IMR-90 (cell line): Measurements from ENCODE around the gene SLF2.

Experiments
- CEBPB ChIP-seq: IDR thresholded peaks from 2 replicates; pipeline ENCODE4 v1.6.1; 2012; ENCODE audit warnings: low read depth, low read length, improper control_type of control experiment
- MAFK ChIP-seq: IDR thresholded peaks from 2 replicates; pipeline ENCODE4 v1.6.1; 2012; ENCODE audit warnings: low read depth, low read length, improper control_type of control experiment
- MAZ ChIP-seq: IDR thresholded peaks from 2 replicates; pipeline ENCODE4 v1.6.1; 2012; ENCODE audit warnings: low read depth, mild to moderate bottlenecking, low read length, improper control_type of control experiment, moderate library complexity, borderline replicate concordance
- POLR2A ChIP-seq: IDR thresholded peaks from 2 replicates; pipeline ENCODE4 v1.6.1; 2012; ENCODE audit warnings: mild to moderate bottlenecking, low read depth, low read length
- RAD21 ChIP-seq: IDR thresholded peaks from 2 replicates; pipeline ENCODE4 v1.6.1; 2012; ENCODE audit warnings: low read length, improper control_type of control experiment
- RCOR1 ChIP-seq: IDR thresholded peaks from 2 replicates; pipeline ENCODE4 v1.6.1; 2012; ENCODE audit warnings: mild to moderate bottlenecking, low read length, improper control_type of control experiment; ENCODE audit not compliant: insufficient replicate concordance
- SMC3 ChIP-seq: fragments of 150-350 bp; IDR thresholded peaks from 2 replicates; pipeline ENCODE4 v1.6.1; 2016; ENCODE audit warnings: low read depth, mild to moderate bottlenecking, antibody characterized with exemption, low read length, moderate library complexity
- TF ChIP-seq, protein P1 (sequence below): conservative IDR thresholded peaks from 2 replicates; pipeline ENCODE4 v1.5.1; 2012; ENCODE audit warnings: mild to moderate bottlenecking, low read depth, low read length, improper control_type of control experiment
- TF ChIP-seq, protein P2 (sequence below): fragments of 150-350 bp; IDR thresholded peaks from 2 replicates; pipeline ENCODE4 v1.6.1; 2016; ENCODE audit warnings: low read depth, mild to moderate bottlenecking, low read length, moderate library complexity, borderline replicate concordance
- TF ChIP-seq, protein P3 (sequence below): fragments of 150-350 bp; IDR thresholded peaks from 2 replicates; pipeline ENCODE4 v1.6.1; 2017; ENCODE audit warnings: mild to moderate bottlenecking, antibody characterized with exemption, low read length, low read depth

DNA sequence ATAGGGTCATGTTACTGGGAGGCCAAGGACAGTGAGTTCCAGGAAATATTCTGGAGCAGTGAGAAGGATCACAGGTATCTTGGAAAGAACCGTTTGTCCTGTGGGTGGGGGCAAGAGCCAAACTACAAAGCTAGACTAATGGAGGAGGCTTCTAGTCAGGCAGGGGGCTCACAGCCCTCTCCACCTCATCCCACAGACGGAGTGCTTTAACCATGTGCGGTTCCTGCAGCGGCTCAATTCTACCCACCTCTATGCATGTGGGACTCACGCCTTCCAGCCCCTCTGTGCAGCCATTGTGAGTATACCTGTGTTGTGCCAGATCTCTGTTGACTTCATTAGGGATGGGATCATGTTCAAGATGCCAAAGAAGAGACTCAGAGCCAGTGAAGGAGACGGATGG is 64.7 kb downstream of the SLF2 start:
- TF ChIP-seq MAFK (no peak), SMC3 (no peak), CEBPB (no peak), MAZ (no peak), POLR2A (no peak), RAD21 (no peak), RCOR1 (no peak)
- TF ChIP-seq, protein P1, sequence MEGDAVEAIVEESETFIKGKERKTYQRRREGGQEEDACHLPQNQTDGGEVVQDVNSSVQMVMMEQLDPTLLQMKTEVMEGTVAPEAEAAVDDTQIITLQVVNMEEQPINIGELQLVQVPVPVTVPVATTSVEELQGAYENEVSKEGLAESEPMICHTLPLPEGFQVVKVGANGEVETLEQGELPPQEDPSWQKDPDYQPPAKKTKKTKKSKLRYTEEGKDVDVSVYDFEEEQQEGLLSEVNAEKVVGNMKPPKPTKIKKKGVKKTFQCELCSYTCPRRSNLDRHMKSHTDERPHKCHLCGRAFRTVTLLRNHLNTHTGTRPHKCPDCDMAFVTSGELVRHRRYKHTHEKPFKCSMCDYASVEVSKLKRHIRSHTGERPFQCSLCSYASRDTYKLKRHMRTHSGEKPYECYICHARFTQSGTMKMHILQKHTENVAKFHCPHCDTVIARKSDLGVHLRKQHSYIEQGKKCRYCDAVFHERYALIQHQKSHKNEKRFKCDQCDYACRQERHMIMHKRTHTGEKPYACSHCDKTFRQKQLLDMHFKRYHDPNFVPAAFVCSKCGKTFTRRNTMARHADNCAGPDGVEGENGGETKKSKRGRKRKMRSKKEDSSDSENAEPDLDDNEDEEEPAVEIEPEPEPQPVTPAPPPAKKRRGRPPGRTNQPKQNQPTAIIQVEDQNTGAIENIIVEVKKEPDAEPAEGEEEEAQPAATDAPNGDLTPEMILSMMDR = no peak
- TF ChIP-seq, protein P2, sequence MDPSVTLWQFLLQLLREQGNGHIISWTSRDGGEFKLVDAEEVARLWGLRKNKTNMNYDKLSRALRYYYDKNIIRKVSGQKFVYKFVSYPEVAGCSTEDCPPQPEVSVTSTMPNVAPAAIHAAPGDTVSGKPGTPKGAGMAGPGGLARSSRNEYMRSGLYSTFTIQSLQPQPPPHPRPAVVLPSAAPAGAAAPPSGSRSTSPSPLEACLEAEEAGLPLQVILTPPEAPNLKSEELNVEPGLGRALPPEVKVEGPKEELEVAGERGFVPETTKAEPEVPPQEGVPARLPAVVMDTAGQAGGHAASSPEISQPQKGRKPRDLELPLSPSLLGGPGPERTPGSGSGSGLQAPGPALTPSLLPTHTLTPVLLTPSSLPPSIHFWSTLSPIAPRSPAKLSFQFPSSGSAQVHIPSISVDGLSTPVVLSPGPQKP = no peak
- TF ChIP-seq, protein P3, sequence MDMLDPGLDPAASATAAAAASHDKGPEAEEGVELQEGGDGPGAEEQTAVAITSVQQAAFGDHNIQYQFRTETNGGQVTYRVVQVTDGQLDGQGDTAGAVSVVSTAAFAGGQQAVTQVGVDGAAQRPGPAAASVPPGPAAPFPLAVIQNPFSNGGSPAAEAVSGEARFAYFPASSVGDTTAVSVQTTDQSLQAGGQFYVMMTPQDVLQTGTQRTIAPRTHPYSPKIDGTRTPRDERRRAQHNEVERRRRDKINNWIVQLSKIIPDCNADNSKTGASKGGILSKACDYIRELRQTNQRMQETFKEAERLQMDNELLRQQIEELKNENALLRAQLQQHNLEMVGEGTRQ = no peak
